ENCODE data around the gene TNIP2. TPM values are rescaled to one million over a fixed set of nuclear protein-coding genes. Genes with fewer than 3 reads are reported as not detected.
A peak's percentile ranks its signal among the peaks of the same experiment; 100 is the strongest.

TNIP2 gene
- total and polyA plus RNA-seq, 2 of the 13 experiments (the other 11 are each of a cell fraction or from before 2014, with no cell fraction given) = 25.6 to 38.0 TPM

DNA sequence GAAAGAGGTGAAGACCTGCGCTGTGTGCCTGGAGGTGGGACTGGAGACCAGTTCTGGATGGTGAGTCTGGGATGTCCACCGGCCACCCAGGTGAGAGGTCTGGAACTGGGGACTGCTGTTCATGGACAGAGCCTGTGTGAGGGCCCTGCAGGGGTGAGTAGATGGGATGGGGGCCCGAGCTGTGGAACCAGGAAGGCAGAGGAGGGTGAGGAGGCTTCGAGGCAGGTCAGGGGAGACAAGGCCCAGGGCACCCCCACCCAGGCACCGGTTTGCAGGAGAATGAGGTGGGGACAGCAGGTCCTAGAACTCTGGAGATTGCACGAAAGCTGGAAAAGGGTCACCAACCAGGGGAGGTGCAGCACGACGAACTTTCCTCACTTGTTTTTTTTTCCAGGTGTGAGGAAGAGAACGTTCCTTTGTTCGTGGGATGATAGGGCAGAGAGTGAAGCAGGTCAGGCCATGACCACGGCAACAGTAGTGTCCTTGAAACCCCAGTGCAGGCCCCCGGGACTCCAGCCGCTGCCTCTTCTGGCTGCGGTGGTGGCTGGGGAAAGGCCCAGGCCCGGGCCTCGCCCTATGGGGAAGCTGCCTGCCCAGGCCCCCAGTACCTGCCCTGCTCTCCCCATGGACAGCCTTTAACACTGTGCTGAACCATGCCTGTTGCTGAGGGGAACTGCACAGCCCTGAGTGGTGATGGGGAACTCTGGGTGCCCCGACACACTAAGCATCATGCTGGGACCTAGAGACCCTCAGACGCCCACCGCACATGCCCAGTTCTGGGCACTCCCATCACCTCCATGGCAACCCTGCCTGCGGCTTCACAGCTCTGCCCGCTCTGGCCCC lies 22.9 kb downstream of the TNIP2 start (continued):
- no peak for TF ChIP-seq KIAA2018 (CRISPR knock-in tag; IDR thresholded peaks at IDR 0.05; ENCODE audit: borderline replicate concordance)
- TF ChIP-seq ZNF768 (CRISPR knock-in tag; IDR thresholded peaks at IDR 0.05) = no peak
- no peak for TF ChIP-seq ZNF891 (CRISPR knock-in tag; IDR thresholded peaks at IDR 0.05)
- TF ChIP-seq SIN3A (IDR thresholded peaks at IDR 0.05; ENCODE audit: borderline replicate concordance, low read depth, low read length) = no peak
- TF ChIP-seq ZNF550 (CRISPR knock-in tag; IDR thresholded peaks at IDR 0.05; ENCODE audit: borderline replicate concordance) = no peak
- no peak for TF ChIP-seq ZNF230 (CRISPR knock-in tag; IDR thresholded peaks at IDR 0.05)
- TF ChIP-seq PHF8 (CRISPR knock-in tag; IDR thresholded peaks at IDR 0.05) = no peak
- no peak for TF ChIP-seq MAFF (IDR thresholded peaks at IDR 0.05; ENCODE audit: low read depth, low read length)
- TF ChIP-seq ZNF124 (CRISPR knock-in tag; IDR thresholded peaks at IDR 0.05) = no peak
- no peak for TF ChIP-seq JARID2 (CRISPR knock-in tag; IDR thresholded peaks at IDR 0.05; ENCODE audit: insufficient replicate concordance)
- TF ChIP-seq ZNF30 (CRISPR knock-in tag; IDR thresholded peaks at IDR 0.05) = no peak
- no peak for TF ChIP-seq MAZ (IDR thresholded peaks at IDR 0.05; ENCODE audit: borderline replicate concordance, low read depth, low read length)
- peak; percentile 60; the same call in 1 of the 2 replicates for TF ChIP-seq MAZ (CRISPR knock-in tag; IDR thresholded peaks at IDR 0.05; ENCODE audit: low read depth)
- TF ChIP-seq YEATS4 (CRISPR knock-in tag; IDR thresholded peaks at IDR 0.05; ENCODE audit: borderline replicate concordance) = no peak
- TF ChIP-seq ZNF251 (CRISPR knock-in tag; IDR thresholded peaks at IDR 0.05) = no peak
- TF ChIP-seq GMEB2 (CRISPR knock-in tag; IDR thresholded peaks at IDR 0.05; ENCODE audit: low read depth) = no peak
- 0 out of 2 replicates have a peak, but pooled peaks have one; percentile 31 for TF ChIP-seq ZSCAN29 (CRISPR knock-in tag; conservative IDR thresholded peaks at IDR 0.05)
- TF ChIP-seq ZZZ3 (CRISPR knock-in tag; IDR thresholded peaks at IDR 0.05; ENCODE audit: borderline replicate concordance) = no peak
- TF ChIP-seq NFKBIZ (CRISPR knock-in tag; IDR thresholded peaks at IDR 0.05) = no peak
- TF ChIP-seq HNRNPLL (IDR thresholded peaks at IDR 0.05; ENCODE audit: low read depth, low read length, poor library complexity, severe bottlenecking) = no peak
- no peak for TF ChIP-seq NFKB2 (CRISPR knock-in tag; IDR thresholded peaks at IDR 0.05; ENCODE audit: borderline replicate concordance)
